GM12878 (cell line): Measurements from ENCODE around the gene FAM78A. TPM values are rescaled to one million over a fixed set of nuclear protein-coding genes. Genes with fewer than 3 reads are reported as not detected.

Experiments
- ATAC-seq: fragments of 200-7000 bp; cut with Tn5 transposase; 3 replicates; pipeline ENCODE4 v1.9.1; 2020; ENCODE audit warnings: mild to moderate bottlenecking, moderate library complexity
- BruUV-seq: library from RNA; stranded (reverse); fragments of 400-500 nt; replicated peaks from 2 replicates; lab custom pipeline; 2021; lab: Mats Ljungman, UMichigan
- CTCF ChIA-PET: fragments of 300-600 bp; sonication (Branson Sonifier 250); formaldehyde crosslinking; extraction: SDS; loops from one replicate; lab custom pipeline; 2021; ENCODE audit warnings: inconsistent platforms; lab: Yijun Ruan, JAX
- POLR2A ChIA-PET: fragments of 350-600 bp; formaldehyde crosslinking; extraction: SDS; loops from one replicate; lab custom pipeline; 2021; ENCODE audit warnings: inconsistent platforms; lab: Charles Lee
- RAD21 ChIA-PET: fragments of 300-600 bp; sonication (Branson Sonifier 250); formaldehyde crosslinking; loops from one replicate; lab custom pipeline; 2023; ENCODE audit warnings: antibody characterized with exemption; ENCODE audit not compliant: unreplicated experiment; lab: Charles Lee
- SMC1A ChIA-PET: fragments of 300-600 bp; sonication (Branson Sonifier 250); formaldehyde crosslinking; loops from one replicate; lab custom pipeline; 2023; ENCODE audit not compliant: unreplicated experiment, uncharacterized antibody; lab: Charles Lee
- DNase-seq: peaks from one replicate; pipeline ENCODE4 v3.0.0-alpha.2; 2011; ENCODE audit warnings: low read depth, low spot score
- FAIRE-seq: peaks from 3 replicates; lab custom pipeline; 2011; peaks lifted over from hg19 to GRCh38; lab: Jason Lieb, UNC
- H2AFZ ChIP-seq: 2 replicates; pipeline ENCODE4 v1.6.0; 2011; ENCODE audit warnings: low read depth, low read length, control low read depth; ENCODE audit not compliant: control insufficient read depth
- H3K27ac ChIP-seq: 2 replicates; pipeline ENCODE4 v1.5.1; 2011; ENCODE audit warnings: control low read depth; ENCODE audit not compliant: control insufficient read depth, insufficient read depth
- H3K27me3 ChIP-seq, 2 experiments: replicated peaks in 1 of 2; 2 replicates each; pipeline versions ENCODE4 v1.6.0 to v1.6.1; 2011; ENCODE audit warnings: low read length in 1 of 2; ENCODE audit not compliant: control insufficient read depth in 2 of 2, insufficient read depth in 2 of 2
- H3K36me3 ChIP-seq, 2 experiments: 2 replicates each; pipeline ENCODE4 v1.5.1; 2011; ENCODE audit warnings: low read length in 1 of 2; ENCODE audit not compliant: control insufficient read depth in 2 of 2, insufficient read depth in 2 of 2
- H3K4me1 ChIP-seq: 2 replicates; pipeline ENCODE4 v1.6.1; 2011; ENCODE audit warnings: mild to moderate bottlenecking, low read length, moderate library complexity, mixed read lengths; ENCODE audit not compliant: control insufficient read depth, insufficient read depth
- H3K4me2 ChIP-seq: 2 replicates; pipeline ENCODE4 v1.6.0; 2011; ENCODE audit warnings: control low read depth; ENCODE audit not compliant: control insufficient read depth, insufficient read depth
- H3K4me3 ChIP-seq: fragments of 200-600 bp; sonication (generic); 2 replicates; pipeline ENCODE4 v1.5.1; 2016
- H3K79me2 ChIP-seq: 2 replicates; pipeline ENCODE4 v1.6.0; 2011; ENCODE audit warnings: low read length; ENCODE audit not compliant: control insufficient read depth, insufficient read depth
- H3K9ac ChIP-seq: 2 replicates; pipeline ENCODE4 v1.8.0; 2011; ENCODE audit warnings: low read length, control low read depth, mixed read lengths; ENCODE audit not compliant: control insufficient read depth, insufficient read depth
- H3K9me3 ChIP-seq: replicated peaks from 3 replicates; pipeline ENCODE4 v1.5.1; 2011; ENCODE audit warnings: mild to moderate bottlenecking, low read length; ENCODE audit not compliant: control insufficient read depth, insufficient read depth
- H4K20me1 ChIP-seq: 2 replicates; pipeline ENCODE4 v1.6.0; 2011; ENCODE audit not compliant: control insufficient read depth, insufficient read depth
- CBFB ChIP-seq: IDR thresholded peaks from 2 replicates; pipeline ENCODE4 v1.6.1; 2016; ENCODE audit warnings: antibody characterized with exemption, low read depth
- CEBPZ ChIP-seq: fragments of 150-350 bp; IDR thresholded peaks from 2 replicates; pipeline ENCODE4 v1.6.1; 2016; ENCODE audit warnings: low read depth, low read length
- HDAC2 ChIP-seq: fragments of 200-600 bp; sonication (generic); IDR thresholded peaks from 2 replicates; pipeline ENCODE4 v1.6.1; 2017
- NFXL1 ChIP-seq: fragments of 450-650 bp; IDR thresholded peaks from 2 replicates; pipeline ENCODE4 v1.6.1; 2017; ENCODE audit warnings: antibody characterized with exemption, mild to moderate bottlenecking, borderline replicate concordance
- WGBS: methylation state at CpG from one replicate; pipeline ENCODE4 v1.1.6; 2016; ENCODE audit warnings: low lambda C conversion rate; ENCODE audit not compliant: insufficient replicate concordance, insufficient coverage; ENCODE audit errors: missing lambda C conversion rate; 5-methylcytosine and 5-hydroxymethylcytosine counted together
- in situ Hi-C: fragments of 300-500 bp; cut with MboI; formaldehyde crosslinking; loops from 9 replicates; pipeline ENCODE4 v1.14.3; 2018; ENCODE audit warnings: mixed read lengths
- intact Hi-C: fragments of 100-400 bp; cut with micrococcal nuclease; formaldehyde crosslinking; loops from one replicate; pipeline ENCODE4 v1.14.2; 2022; ENCODE audit not compliant: unreplicated experiment
- polyA plus RNA-seq, 11 experiments: library from polyadenylated mRNA; depleted of rRNA in 4 of 11; unstranded in 6 of 11; stranded (reverse) in 5 of 11; fragments of >200 nt; fragmentation: Nextera tagmentation in 4 of 11; fragmentation: Illumina TruSeq in 1 of 11; extraction: Ambion mirVana in 4 of 11; extraction: Trizol in 1 of 11; gene quantifications; 1 replicate in 1 of 11; 2 replicates in 10 of 11; pipeline versions ENCODE4 v1.2.1 to v1.2.3, GENCODE V29; 2011 to 2016; ENCODE audit warnings: inconsistent platforms in 2 of 11, missing spikeins in 2 of 11, low read depth in 1 of 11
- total RNA-seq, 4 experiments: library from RNA; depleted of rRNA in 3 of 4; stranded (reverse); fragments of >200 nt in 3 of 4; fragmentation: Illumina TruSeq in 1 of 4; extraction: Trizol in 1 of 4; gene quantifications; 2 replicates each; pipeline versions ENCODE4 v1.2.1 to v1.2.3, GENCODE V29; 2013 to 2021

The FAM78A gene
- total and polyA plus RNA-seq, 10 of the 15 experiments (the other 5 are each of a cell fraction or from before 2014, with no cell fraction given) = 0.18 to 32.5 (median 12.2) TPM

DNA sequence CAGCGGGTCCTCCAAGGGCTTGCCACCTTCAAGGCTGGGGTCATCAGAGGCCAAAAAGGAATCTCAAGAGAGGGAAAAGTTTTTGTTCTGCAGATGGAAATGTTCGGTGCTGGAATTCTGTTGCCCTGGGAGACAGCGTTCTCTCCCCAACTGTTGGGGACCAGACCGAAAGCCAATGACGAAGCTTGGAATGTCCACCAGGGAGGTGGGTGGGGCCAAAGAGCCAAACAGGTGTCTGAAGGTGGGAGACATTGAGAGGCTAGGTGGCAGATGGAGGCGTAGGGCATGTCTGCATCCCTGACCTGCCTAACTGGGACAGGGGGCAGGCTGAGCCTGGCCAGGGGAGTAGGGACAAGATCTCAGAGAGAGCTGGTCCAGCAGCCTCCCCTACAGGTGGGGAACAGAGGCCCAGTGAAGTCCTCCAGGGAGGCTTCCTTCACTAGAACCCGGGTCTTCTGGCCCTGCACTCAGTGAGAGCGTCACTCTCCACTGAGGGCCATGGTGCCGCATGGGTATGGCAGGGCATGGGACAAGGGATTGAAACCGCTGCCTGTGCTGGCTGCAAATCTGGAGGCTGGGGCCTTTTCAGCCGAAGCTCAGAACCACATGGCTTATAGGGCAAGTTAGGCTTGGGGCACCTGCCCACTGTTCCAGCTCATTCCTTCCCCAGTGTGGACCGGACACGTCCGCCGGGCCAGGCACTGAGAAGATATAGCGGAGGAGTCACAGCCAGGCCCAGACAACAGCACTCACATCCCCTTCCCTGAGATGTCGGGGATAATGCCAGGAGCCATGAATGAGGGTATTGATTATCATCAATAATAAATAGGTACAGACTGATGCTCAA lies 5.0 kb upstream of the FAM78A start (continued):
- no peak for TF ChIP-seq CEBPZ

- CTCF ChIA-PET = interaction anchor here (0.7 kb wide), 1 partner anchor 1964 kb away, joined by 3 read pairs; no protein-coding TSS in a partner anchor
- Histone ChIP-seq H3K9ac (no peak overlapping the region), H3K36me3 (no peaks in the 10 kb centered on the region), H3K4me2 (no peak overlapping the region), H3K79me2 (peaks cover 15% of the 10 kb centered on the region), H2AFZ (no peak overlapping the region), H3K27ac (no peak overlapping the region), H4K20me1 (no peaks in the 10 kb centered on the region), H3K4me1 (0 out of 2 replicates have a peak, but pooled peaks cover 3% of the 10 kb centered on the region), H3K9me3 (no peaks in the 10 kb centered on the region), H3K27me3 (peaks cover 5 to 6% of the 10 kb centered on the region in 2 experiments; a peak in 3 of 4 replicates), H3K4me3 (no peak overlapping the region)
- SMC1A ChIA-PET = no interaction called here
- DNase-seq (no peak), ATAC-seq (no peak), FAIRE-seq (no peak)
- in situ Hi-C loops (no loop called here), intact Hi-C loops (no loop called here)
- no TSS peak for BruUV-seq
- WGBS = 56% methylated on average over 3 of the region's 3 CpGs
- TF ChIP-seq CBFB (no peak), HDAC2 (no peak), NFXL1 (no peak)
- RAD21 ChIA-PET = no interaction called here
- POLR2A ChIA-PET = no interaction called here
Observed at GRCh38 chr9:131280660-131281059, 4.3 kb upstream of the FAM78A start.
